HepG2 (cell line): ENCODE results near the gene FAF1. TPM values are rescaled to one million over a fixed set of nuclear protein-coding genes. Genes with fewer than 3 reads are reported as not detected.

Experiments
- JARID2 ChIP-seq: sonication (generic); formaldehyde crosslinking; IDR thresholded peaks from 2 replicates; pipeline ENCODE4 v1.8.1; 2023; ENCODE audit warnings: missing genetic modification reagents, inconsistent platforms; ENCODE audit not compliant: insufficient replicate concordance
- KLF16 ChIP-seq, 2 experiments: sonication (generic) in 1 of 2; formaldehyde crosslinking in 1 of 2; IDR thresholded peaks; 2 replicates each; pipeline versions ENCODE4 v1.6.1 to v1.8.0; 2016 to 2023; ENCODE audit warnings: missing genetic modification reagents in 2 of 2, missing compliant biosample characterization in 1 of 2
- TOPORS ChIP-seq: sonication (generic); formaldehyde crosslinking; IDR thresholded peaks from 2 replicates; pipeline ENCODE4 v1.8.0; 2023; ENCODE audit warnings: mild to moderate bottlenecking, missing genetic modification reagents
- ZBTB7B ChIP-seq: sonication (generic); formaldehyde crosslinking; IDR thresholded peaks from 2 replicates; pipeline ENCODE4 v1.4.0; 2020; ENCODE audit warnings: missing genetic modification reagents
- ZNF33B ChIP-seq: sonication (generic); formaldehyde crosslinking; IDR thresholded peaks from 2 replicates; pipeline ENCODE4 v1.5.1; 2020; ENCODE audit warnings: mild to moderate bottlenecking, missing genetic modification reagents
- ZNF382 ChIP-seq: sonication (generic); formaldehyde crosslinking; IDR thresholded peaks from 2 replicates; pipeline ENCODE4 v1.5.0; 2020; ENCODE audit warnings: missing genetic modification reagents, mild to moderate bottlenecking, borderline replicate concordance
- ZNF446 ChIP-seq: sonication (generic); formaldehyde crosslinking; IDR thresholded peaks from 2 replicates; pipeline ENCODE4 v1.5.0; 2020; ENCODE audit warnings: mild to moderate bottlenecking, missing genetic modification reagents
- ZNF652 ChIP-seq: IDR thresholded peaks from 2 replicates; pipeline ENCODE4 v1.6.1; 2016; ENCODE audit warnings: low read depth, borderline replicate concordance
- ZSCAN20 ChIP-seq: sonication (generic); formaldehyde crosslinking; IDR thresholded peaks from 2 replicates; pipeline ENCODE4 v1.4.0; 2020; ENCODE audit warnings: missing genetic modification reagents, mild to moderate bottlenecking, borderline replicate concordance
- ZSCAN21 ChIP-seq: sonication (generic); formaldehyde crosslinking; IDR thresholded peaks from 2 replicates; pipeline ENCODE4 v1.8.0; 2022; ENCODE audit warnings: mild to moderate bottlenecking, missing genetic modification reagents, moderate library complexity, borderline replicate concordance
- polyA plus RNA-seq, 8 experiments: library from polyadenylated mRNA; depleted of rRNA in 3 of 8; stranded (reverse) in 7 of 8; unstranded in 1 of 8; fragments of >200 nt; fragmentation: Illumina TruSeq in 4 of 8; extraction: Trizol in 4 of 8; gene quantifications; 2 replicates each; pipeline versions ENCODE4 v1.2.1 to v1.2.3, GENCODE V29; 2011 to 2016; ENCODE audit warnings: low read depth in 4 of 8, missing spikeins in 1 of 8, mixed read lengths in 1 of 8; ENCODE audit not compliant: insufficient read depth in 1 of 8
- total RNA-seq, 5 experiments: library from RNA; depleted of rRNA; stranded (reverse); fragments of >200 nt; fragmentation: Illumina TruSeq; extraction: Trizol; gene quantifications; 2 replicates each; pipeline ENCODE4 v1.2.3, GENCODE V29; 2016; ENCODE audit warnings: low read depth in 1 of 5
- TF ChIP-seq, protein P1 (sequence below): sonication (generic); formaldehyde crosslinking; IDR thresholded peaks from 2 replicates; pipeline ENCODE4 v1.4.0; 2020; ENCODE audit warnings: missing genetic modification reagents, borderline replicate concordance
- TF ChIP-seq, protein P2 (sequence below): sonication (generic); formaldehyde crosslinking; IDR thresholded peaks from one replicate; pipeline ENCODE4 v1.5.1; 2020; ENCODE audit warnings: mild to moderate bottlenecking, missing genetic modification reagents; ENCODE audit errors: not compliant biosample characterization
- TF ChIP-seq, protein P3 (sequence below): IDR thresholded peaks from 2 replicates; pipeline ENCODE4 v1.6.1; 2018; ENCODE audit warnings: missing genetic modification reagents, mild to moderate bottlenecking, missing compliant biosample characterization
- TF ChIP-seq, protein P4 (sequence below): sonication (generic); formaldehyde crosslinking; IDR thresholded peaks from 2 replicates; pipeline ENCODE4 v1.5.0; 2020; ENCODE audit warnings: missing genetic modification reagents
- TF ChIP-seq, protein P5 (sequence below): sonication (generic); formaldehyde crosslinking; IDR thresholded peaks from 2 replicates; pipeline ENCODE4 v1.5.0; 2020; ENCODE audit warnings: missing genetic modification reagents

Gene FAF1
- total and polyA plus RNA-seq, 2 of the 13 experiments (the other 11 are each of a cell fraction or from before 2014, with no cell fraction given) = 19.4 to 63.3 TPM

DNA sequence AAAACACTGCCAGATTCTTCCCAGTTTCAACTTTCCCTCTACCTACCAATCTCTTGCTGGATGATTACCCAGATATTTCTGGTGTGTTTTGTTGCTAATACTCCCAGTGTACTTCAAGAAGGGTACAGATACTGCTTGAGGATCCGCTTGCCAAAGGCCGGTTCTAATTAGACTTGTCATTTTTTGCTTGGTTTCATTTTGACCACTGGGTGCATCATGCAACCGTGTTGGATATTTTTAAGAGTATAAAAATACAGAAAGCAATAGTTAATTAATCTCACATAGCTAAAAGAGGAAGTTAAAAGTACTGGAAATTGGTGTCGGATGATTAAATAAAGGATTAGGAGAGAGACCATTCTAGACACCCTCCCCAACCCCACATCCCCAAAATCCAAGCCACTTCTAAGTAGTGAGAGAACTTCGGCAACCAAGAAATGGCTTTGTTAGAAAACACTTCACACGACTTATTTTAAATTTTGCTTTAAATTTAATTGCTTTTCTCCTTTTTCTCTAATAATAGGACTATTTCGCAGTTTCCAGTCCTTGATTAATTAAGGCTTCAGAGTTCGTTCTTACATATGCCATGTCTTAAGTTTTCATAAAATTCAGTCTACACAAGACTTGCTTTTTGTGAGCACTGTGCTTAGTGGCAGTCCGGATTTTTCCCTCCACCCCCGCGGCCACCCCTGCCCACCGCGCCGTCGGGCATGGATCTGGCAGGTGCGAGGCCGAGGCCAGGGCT, 7.5 kb upstream of the FAF1 start (continued):
- TF ChIP-seq ZNF652 (CRISPR knock-in tag) (no peak), KLF16 (CRISPR knock-in tag; IDR thresholded peaks at IDR 0.05) (no peak), ZNF382 (CRISPR knock-in tag) (no peak), ZBTB7B (peak; percentile 20; the same call in 1 of the 2 replicates), ZNF33B (CRISPR knock-in tag) (0 out of 2 replicates have a peak, but pooled peaks have one; percentile 56), ZSCAN20 (CRISPR knock-in tag) (no peak), ZNF446 (CRISPR knock-in tag) (0 out of 2 replicates have a peak, but pooled peaks have one; percentile 35), JARID2 (CRISPR knock-in tag) (no peak), TOPORS (CRISPR knock-in tag) (no peak), ZSCAN21 (CRISPR knock-in tag) (no peak)
- TF ChIP-seq, protein P1, sequence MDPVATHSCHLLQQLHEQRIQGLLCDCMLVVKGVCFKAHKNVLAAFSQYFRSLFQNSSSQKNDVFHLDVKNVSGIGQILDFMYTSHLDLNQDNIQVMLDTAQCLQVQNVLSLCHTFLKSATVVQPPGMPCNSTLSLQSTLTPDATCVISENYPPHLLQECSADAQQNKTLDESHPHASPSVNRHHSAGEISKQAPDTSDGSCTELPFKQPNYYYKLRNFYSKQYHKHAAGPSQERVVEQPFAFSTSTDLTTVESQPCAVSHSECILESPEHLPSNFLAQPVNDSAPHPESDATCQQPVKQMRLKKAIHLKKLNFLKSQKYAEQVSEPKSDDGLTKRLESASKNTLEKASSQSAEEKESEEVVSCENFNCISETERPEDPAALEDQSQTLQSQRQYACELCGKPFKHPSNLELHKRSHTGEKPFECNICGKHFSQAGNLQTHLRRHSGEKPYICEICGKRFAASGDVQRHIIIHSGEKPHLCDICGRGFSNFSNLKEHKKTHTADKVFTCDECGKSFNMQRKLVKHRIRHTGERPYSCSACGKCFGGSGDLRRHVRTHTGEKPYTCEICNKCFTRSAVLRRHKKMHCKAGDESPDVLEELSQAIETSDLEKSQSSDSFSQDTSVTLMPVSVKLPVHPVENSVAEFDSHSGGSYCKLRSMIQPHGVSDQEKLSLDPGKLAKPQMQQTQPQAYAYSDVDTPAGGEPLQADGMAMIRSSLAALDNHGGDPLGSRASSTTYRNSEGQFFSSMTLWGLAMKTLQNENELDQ (CRISPR knock-in tag) = no peak
- TF ChIP-seq, protein P2, sequence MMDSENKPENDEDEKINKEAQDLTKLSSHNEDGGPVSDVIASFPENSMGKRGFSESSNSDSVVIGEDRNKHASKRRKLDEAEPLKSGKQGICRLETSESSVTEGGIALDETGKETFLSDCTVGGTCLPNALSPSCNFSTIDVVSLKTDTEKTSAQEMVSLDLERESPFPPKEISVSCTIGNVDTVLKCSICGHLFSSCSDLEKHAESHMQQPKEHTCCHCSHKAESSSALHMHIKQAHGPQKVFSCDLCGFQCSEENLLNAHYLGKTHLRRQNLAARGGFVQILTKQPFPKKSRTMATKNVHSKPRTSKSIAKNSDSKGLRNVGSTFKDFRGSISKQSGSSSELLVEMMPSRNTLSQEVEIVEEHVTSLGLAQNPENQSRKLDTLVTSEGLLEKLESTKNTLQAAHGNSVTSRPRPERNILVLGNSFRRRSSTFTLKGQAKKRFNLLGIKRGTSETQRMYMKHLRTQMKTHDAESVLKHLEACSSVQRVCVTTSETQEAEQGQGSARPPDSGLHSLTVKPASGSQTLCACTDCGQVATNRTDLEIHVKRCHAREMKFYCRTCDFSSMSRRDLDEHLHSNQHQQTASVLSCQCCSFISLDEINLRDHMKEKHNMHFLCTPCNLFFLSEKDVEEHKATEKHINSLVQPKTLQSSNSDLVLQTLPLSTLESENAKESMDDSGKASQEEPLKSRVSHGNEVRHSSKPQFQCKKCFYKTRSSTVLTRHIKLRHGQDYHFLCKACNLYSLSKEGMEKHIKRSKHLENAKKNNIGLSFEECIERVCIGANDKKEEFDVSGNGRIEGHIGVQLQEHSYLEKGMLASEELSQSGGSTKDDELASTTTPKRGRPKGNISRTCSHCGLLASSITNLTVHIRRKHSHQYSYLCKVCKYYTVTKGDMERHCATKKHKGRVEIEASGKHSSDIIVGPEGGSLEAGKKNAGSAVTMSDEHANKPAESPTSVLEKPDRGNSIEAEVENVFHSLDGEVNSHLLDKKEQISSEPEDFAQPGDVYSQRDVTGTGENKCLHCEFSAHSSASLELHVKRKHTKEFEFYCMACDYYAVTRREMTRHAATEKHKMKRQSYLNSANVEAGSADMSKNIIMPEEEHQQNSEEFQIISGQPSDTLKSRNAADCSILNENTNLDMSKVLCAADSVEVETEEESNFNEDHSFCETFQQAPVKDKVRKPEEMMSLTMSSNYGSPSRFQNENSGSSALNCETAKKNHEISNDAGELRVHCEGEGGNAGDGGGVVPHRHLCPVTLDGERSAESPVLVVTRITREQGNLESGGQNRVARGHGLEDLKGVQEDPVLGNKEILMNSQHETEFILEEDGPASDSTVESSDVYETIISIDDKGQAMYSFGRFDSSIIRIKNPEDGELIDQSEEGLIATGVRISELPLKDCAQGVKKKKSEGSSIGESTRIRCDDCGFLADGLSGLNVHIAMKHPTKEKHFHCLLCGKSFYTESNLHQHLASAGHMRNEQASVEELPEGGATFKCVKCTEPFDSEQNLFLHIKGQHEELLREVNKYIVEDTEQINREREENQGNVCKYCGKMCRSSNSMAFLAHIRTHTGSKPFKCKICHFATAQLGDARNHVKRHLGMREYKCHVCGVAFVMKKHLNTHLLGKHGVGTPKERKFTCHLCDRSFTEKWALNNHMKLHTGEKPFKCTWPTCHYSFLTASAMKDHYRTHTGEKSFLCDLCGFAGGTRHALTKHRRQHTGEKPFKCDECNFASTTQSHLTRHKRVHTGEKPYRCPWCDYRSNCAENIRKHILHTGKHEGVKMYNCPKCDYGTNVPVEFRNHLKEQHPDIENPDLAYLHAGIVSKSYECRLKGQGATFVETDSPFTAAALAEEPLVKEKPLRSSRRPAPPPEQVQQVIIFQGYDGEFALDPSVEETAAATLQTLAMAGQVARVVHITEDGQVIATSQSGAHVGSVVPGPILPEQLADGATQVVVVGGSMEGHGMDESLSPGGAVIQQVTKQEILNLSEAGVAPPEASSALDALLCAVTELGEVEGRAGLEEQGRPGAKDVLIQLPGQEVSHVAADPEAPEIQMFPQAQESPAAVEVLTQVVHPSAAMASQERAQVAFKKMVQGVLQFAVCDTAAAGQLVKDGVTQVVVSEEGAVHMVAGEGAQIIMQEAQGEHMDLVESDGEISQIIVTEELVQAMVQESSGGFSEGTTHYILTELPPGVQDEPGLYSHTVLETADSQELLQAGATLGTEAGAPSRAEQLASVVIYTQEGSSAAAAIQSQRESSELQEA (CRISPR knock-in tag) = no peak
- TF ChIP-seq, protein P3, sequence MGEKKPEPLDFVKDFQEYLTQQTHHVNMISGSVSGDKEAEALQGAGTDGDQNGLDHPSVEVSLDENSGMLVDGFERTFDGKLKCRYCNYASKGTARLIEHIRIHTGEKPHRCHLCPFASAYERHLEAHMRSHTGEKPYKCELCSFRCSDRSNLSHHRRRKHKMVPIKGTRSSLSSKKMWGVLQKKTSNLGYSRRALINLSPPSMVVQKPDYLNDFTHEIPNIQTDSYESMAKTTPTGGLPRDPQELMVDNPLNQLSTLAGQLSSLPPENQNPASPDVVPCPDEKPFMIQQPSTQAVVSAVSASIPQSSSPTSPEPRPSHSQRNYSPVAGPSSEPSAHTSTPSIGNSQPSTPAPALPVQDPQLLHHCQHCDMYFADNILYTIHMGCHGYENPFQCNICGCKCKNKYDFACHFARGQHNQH (CRISPR knock-in tag) = no peak
- TF ChIP-seq, protein P4, sequence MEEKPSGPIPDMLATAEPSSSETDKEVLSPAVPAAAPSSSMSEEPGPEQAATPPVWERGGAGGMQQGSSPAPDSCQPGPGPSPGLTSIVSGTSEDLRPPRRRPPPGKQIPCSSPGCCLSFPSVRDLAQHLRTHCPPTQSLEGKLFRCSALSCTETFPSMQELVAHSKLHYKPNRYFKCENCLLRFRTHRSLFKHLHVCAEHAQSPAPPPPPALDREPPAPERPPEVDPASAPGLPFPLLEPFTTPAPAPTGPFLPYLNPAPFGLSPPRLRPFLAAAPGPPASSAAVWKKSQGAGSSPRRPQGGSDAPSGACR (CRISPR knock-in tag) = no peak
- TF ChIP-seq, protein P5, sequence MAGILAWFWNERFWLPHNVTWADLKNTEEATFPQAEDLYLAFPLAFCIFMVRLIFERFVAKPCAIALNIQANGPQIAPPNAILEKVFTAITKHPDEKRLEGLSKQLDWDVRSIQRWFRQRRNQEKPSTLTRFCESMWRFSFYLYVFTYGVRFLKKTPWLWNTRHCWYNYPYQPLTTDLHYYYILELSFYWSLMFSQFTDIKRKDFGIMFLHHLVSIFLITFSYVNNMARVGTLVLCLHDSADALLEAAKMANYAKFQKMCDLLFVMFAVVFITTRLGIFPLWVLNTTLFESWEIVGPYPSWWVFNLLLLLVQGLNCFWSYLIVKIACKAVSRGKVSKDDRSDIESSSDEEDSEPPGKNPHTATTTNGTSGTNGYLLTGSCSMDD = no peak
